Uterus (tissue), 2 donors: ENCODE results near the gene STK33.

Experiments used
- POLR2A ChIP-seq, 2 donors: fragments of 450-650 bp; IDR thresholded peaks; one replicate each; pipeline ENCODE4 v1.6.1; 2016; ENCODE audit warnings: antibody characterized with exemption in 2 of 2, mild to moderate bottlenecking in 1 of 2, moderate library complexity in 1 of 2
- TF ChIP-seq, protein P1 (sequence below), 4 experiments: fragments of 200-600 bp in 2 of 4; fragments of 450-650 bp in 2 of 4; sonication (generic) in 2 of 4; IDR thresholded peaks; one replicate each; pipeline ENCODE4 v1.5.1; 2016 to 2019; ENCODE audit warnings: antibody characterized with exemption in 4 of 4, mild to moderate bottlenecking in 2 of 4, moderate library complexity in 1 of 4

DNA sequence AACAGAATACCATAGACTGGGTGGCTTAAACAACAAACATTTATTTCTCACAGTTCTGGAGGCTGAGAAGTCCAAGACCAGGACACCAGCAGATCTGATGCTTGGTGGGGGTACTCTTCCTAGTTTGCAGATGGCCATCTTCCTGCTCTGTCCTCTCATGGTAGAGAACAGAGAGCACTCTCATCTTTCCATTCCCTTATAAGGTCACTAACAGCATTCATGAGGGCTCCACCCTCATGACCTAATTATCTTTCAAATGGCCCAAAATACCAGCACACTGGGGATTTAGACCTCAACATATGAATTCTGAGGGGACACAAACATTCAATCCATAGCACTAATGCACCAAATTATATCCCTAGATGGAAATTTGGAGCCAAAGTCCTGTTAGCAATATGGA, 6.1 kb downstream of the STK33 start:
- TF ChIP-seq, protein P1, sequence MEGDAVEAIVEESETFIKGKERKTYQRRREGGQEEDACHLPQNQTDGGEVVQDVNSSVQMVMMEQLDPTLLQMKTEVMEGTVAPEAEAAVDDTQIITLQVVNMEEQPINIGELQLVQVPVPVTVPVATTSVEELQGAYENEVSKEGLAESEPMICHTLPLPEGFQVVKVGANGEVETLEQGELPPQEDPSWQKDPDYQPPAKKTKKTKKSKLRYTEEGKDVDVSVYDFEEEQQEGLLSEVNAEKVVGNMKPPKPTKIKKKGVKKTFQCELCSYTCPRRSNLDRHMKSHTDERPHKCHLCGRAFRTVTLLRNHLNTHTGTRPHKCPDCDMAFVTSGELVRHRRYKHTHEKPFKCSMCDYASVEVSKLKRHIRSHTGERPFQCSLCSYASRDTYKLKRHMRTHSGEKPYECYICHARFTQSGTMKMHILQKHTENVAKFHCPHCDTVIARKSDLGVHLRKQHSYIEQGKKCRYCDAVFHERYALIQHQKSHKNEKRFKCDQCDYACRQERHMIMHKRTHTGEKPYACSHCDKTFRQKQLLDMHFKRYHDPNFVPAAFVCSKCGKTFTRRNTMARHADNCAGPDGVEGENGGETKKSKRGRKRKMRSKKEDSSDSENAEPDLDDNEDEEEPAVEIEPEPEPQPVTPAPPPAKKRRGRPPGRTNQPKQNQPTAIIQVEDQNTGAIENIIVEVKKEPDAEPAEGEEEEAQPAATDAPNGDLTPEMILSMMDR (IDR thresholded peaks at IDR 0.05) = no peak
- TF ChIP-seq POLR2A (IDR thresholded peaks at IDR 0.05) = no peak
